IPS-18c (cell line): ENCODE measurements around the gene ROPN1B.
"Not testable (repeated sequence)": the region's sequence is repeated elsewhere in the genome, so short reads cannot be mapped to it uniquely, and the experiment has no call there.

ENCODE experiments used
- H3K4me3 ChIP-seq: 2 replicates; pipeline ENCODE4 v1.7.0; 2013; ENCODE audit warnings: low read depth, mild to moderate bottlenecking, low read length, moderate library complexity; ENCODE audit not compliant: insufficient read depth
- H3K9me3 ChIP-seq: one replicate; pipeline ENCODE4 v1.6.1; 2013; ENCODE audit warnings: mild to moderate bottlenecking, low read length, moderate library complexity; ENCODE audit not compliant: control insufficient read depth, insufficient read depth

ROPN1B gene

GRCh38 chr3:125951176-125951575, 17.8 kb upstream of the ROPN1B start:
- H3K9me3 ChIP-seq, H3K4me3 ChIP-seq: not testable (repeated sequence)

DNA sequence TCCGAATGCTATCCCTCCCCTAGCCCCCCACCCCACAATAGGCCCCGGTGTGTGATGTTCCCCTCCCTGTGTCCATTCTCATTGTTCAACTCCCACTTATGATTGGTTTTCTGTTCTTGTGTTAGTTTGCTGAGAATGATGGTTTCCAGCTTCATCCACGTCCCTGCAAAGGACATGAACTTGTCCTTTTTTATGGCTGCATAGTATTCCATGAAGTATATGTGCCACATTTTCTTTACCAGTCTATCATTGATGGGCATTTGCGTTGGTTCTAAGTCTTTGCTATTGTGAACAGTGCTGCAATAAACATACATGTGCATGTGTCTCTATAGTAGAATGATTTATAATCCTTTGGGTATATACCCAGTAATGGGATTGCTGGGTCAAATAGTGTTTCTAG, 12.0 kb upstream of the ROPN1B start:
- not testable (repeated sequence) for H3K9me3 ChIP-seq, H3K4me3 ChIP-seq

DNA sequence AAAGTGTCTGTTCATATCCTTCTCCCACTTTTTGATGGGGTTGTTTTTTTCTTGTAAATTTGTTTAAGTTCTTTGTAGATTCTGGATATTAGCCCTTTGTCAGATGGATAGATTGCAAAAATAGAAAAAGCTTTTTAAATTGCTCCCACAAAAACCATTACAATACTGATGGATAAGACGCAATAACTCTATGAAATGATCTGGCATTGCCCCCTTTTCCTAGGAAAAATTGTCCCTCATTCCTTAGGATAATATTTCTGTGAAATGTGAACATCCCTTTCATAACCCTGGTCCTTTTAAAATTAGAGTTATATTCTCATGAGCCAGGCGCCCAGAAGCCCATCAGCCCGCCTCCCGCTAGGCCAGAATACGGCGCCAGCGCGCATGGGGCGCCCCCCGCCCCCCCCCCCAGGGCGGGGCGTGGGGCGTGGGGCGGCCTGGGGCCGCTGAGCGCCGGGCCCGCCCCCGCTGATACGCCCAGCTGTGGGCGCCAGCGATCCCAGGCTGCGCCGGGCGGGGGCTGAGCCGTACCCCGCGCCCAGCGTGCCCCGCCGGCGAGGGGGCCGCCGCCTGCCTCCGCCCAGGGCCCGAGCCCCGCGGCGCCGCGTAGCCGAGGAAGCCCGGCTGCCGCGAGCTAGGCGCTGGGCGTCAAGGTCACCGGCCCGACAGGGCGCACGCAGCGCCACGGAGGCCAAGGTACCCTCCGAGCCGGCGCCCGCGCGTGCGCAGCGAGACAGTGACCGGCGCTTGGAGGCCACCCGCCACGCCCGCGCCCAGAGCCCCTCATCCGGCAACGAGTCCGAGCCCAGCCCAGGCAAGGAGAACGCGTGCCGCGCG, 11.1 kb upstream of the ROPN1B start:
- peak overlapping the region; percentile 3; the same call in 1 of the 2 replicates for H3K4me3 ChIP-seq
- no peaks in the 10 kb centered on the region for H3K9me3 ChIP-seq

DNA sequence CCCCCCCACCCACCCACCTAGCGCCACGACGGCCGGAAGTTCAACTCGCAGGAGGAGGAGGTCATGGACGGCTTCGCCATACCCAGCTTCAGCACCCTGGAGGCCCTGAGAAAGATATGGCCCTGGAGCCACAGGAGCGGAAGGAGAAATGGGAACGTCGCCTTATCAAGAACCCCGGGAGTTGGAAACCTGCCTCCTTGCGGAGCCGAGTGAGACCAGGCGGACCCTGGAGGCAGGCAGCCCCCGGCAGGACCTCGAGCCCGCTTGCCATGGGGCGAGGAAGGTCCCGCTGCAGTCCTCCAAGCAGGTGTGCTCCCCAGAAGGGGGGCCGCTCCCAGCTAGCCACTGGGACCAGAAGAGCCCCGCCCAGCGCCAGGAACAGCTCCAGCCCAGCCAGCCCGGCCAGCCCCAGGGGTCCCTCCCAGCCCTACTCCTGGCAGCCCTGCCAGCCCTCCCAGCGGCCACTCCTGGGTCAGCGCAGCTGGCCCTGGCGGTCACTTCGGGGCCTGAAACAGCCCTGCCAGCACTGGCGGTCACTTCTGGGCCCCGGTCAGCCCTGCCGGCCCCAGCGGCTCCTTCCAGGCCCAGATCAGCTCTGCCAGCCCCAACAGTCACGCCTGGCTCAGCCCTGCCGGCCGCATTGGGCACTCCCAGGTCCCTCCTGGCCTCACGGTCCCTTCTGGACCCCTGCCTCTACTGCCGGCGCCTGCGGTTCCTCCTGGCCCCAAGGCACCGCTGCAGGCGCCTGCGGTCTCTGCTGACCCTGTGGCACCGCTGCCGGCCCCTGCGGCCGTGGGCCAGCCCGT, 10.3 kb upstream of the ROPN1B start:
- no peaks in the 10 kb centered on the region for H3K9me3 ChIP-seq
- H3K4me3 ChIP-seq, result peak overlapping the region; percentile 3; the same call in 1 of the 2 replicates

GRCh38 chr3:125959317-125960065, 9.5 kb upstream of the ROPN1B start:
- no peaks in the 10 kb centered on the region for H3K9me3 ChIP-seq

DNA sequence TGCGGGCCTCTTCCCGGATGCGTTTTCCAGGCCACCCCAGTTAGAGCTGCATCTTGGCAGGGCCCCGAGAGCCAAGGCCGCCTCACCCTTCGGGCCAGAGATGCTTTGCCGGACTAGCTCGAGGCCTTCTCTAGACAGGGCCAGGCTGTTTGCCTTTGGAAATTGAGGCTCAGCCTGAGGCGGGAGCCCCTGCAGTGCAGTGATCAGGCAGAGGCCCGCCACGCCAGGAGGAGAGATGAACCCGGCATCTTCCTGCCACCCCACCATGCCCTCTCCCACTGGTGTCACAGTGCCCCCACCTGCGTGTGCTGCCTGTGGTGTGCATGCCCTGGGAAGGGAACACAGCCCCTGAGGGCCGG, 8.9 kb upstream of the ROPN1B start:
- H3K4me3 ChIP-seq, result no peak overlapping the region
- no peaks in the 10 kb centered on the region for H3K9me3 ChIP-seq

More at GRCh38 chr3:125959317-125960065, 9.5 kb upstream of the ROPN1B start:
- no peak overlapping the region for H3K4me3 ChIP-seq

DNA sequence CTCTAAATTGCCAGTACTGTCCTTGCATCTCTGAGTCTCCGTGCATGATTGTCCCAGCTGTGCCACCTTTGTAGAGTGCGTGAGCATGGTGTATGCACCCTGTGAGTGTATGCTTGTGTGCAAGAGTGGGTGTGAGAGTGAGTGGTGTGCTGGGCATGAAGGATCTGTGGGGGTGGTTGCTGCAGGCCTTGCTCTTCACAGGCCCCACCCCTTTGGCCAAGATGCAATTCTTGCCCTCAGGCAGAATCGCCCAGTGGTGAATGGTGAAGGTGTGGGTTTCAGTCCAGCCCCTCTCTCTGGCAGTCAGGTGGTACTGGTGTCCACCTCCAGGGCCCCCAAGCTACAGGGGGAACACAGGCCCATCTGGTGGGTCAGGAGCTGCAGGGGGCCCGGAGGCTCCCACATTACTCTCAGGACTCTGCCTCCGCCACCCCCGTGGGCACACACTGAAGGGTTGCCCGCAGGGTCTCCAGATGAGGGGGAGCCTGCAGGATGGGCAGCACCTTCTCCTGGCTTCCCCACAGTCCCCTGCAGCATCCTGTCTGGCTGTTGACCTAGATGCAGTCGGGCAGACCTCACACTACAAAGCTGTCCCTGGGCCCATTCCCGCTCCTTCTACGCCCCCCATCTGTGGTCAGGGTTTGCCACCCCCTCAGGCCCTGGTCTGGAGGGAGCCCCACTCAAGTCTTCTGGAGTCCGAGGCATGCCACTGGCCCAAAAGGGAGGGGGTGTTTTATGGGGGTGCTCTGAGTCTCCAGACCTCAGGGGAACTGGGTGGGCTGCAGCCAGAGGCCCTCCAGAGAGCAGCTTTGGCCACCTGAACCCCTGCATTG, 8.3 kb upstream of the ROPN1B start:
- Histone ChIP-seq H3K4me3 (no peak overlapping the region), H3K9me3 (no peaks in the 10 kb centered on the region)

GRCh38 chr3:125961289-125961589, 7.7 kb upstream of the ROPN1B start:
- Histone ChIP-seq H3K4me3 (no peak overlapping the region), H3K9me3 (no peaks in the 10 kb centered on the region)

GRCh38 chr3:125963834-125964233, 5.1 kb upstream of the ROPN1B start:
- not testable (repeated sequence) for H3K4me3 ChIP-seq, H3K9me3 ChIP-seq

DNA sequence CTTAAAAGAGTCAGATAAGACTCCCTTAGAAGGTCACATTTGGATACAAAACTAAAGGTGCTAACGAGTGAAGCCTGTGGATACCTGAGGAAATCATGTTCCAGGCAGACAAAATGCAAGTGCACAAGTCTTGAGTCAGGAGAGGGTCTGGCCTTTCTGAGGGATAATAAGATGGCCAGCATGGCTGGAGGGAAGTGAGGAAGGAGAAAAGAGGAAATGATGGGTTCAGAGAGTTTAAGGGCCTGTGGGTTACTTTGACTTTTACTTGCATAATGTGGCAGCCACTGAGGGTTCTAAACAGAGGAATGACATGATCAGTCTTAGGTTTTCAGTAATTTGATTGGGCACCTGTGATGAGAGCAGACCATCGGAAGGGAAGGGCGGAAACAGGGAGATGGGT, 3.5 kb upstream of the ROPN1B start:
- no peak overlapping the region for H3K4me3 ChIP-seq
- no peaks in the 10 kb centered on the region for H3K9me3 ChIP-seq

DNA sequence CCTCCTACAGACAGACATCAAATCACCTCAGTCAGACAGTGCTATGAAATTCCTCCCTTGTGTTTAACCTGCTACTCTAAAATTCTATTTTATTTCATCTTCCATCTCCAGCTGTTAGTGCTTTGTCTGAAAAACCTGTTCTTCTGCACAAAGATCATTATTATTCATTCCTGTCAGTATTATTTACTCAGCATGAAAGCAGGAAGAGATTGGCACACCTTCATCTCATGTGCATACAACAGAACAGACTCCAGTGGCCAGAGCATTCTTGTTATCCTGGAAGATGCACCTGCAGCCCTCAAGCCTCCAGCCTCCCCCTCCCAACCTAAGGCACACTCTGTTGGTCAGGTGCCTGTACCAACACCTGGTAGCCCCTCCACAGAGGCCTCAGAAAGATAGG, 1.8 kb upstream of the ROPN1B start:
- no peak overlapping the region for H3K4me3 ChIP-seq
- no peaks in the 10 kb centered on the region for H3K9me3 ChIP-seq

- not testable (repeated sequence) for H3K4me3 ChIP-seq, H3K9me3 ChIP-seq
These were observed 857 bp upstream of the ROPN1B start for GRCh38 chr3:125968121-125968520.

DNA sequence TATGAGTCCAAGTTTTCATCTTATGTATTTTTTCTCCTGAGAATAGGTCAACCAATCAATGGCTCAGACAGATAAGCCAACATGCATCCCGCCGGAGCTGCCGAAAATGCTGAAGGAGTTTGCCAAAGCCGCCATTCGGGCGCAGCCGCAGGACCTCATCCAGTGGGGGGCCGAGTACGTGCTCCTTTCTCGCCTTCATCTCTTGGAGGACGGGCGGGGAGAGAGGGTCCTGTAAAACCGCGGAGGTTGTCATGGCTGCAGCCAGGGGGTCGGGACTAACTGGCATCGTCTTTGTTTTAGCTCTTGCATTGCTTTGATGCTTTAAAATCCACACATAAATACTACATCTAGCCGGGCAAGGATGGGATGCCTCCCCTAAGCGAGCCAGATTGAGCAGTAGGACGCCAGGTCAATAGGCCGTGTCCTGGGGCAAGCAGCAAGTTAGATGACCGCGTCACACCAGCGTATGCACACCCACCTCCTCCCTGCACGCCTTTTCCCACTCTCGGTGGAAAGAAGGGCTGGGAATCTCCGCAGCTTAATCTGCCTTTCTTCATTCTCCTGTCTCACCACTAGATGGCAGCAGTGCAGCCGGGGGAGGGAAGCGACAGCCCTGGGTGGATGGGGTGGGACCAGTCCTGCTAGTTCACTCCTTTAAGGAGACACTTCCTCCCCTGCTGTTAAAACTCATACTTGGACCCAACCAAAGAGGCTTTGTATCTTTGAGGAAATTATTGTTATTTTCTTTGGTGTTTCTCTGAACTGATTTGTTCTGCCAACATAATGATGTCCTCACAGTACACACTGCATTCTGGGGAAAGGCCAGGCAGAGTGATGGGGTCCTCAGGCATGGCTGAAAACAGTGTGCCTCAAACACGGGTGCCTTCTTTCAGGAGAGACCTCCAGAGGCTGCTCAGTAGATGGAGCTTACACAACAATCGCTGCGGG, 3.3 kb downstream of the ROPN1B start:
- H3K4me3 ChIP-seq, result peak overlapping the region; percentile 56
- not testable (repeated sequence) for H3K9me3 ChIP-seq

GRCh38 chr3:125975245-125976002, 6.4 kb downstream of the ROPN1B start:
- not testable (repeated sequence) for H3K4me3 ChIP-seq, H3K9me3 ChIP-seq

DNA sequence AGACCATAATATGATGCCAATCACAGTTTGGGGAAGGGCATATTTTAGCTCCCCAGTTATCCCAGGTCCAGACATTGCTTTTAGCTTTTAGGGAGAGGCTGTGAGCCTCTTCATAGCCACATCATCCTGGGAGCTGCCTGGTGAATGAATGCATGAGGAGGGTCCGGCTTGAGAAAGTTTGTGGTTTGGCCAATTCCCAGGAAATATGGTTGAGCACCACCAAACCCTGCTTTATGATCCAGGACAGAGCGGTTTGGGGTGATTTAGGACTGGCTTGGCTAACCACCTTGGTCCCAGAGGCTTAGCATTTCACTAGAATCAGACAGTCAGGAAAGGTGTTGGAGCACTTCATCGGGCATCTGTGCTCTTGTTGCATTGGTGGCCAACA, 7.0 kb downstream of the ROPN1B start:
- not testable (repeated sequence) for H3K9me3 ChIP-seq, H3K4me3 ChIP-seq

DNA sequence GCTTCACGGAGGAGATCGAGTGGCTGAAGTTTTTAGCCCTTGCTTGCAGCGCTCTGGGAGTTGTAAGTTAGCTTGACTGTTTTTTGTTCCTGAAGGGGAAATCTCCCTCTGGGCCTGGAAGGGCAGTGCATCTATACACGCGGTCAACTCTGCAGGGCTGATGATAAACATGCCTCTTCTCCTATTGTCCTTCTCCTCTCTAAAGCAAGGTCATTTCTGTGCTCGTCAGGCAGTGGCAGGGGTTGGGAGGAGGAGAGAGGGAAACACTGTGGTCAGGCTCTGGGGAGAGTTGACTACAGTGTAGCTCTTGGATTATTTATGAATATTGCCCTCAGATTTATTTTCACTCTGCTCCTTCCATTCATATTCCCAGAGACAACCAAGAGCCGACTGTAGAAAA, 8.1 kb downstream of the ROPN1B start:
- H3K9me3 ChIP-seq, H3K4me3 ChIP-seq: not testable (repeated sequence)
